Right lobe of liver (tissue), 6 donors: ENCODE data around the gene C1orf198. TPM values are rescaled to one million over a fixed set of nuclear protein-coding genes. Genes with fewer than 3 reads are reported as not detected.

Experiments
- ATAC-seq, 4 donors: fragments of 200-7000 bp; cut with Tn5 transposase; one replicate each; pipeline ENCODE4 v1.9.1; 2020; ENCODE audit warnings: mild to moderate bottlenecking in 4 of 4, moderate library complexity in 4 of 4
- DNase-seq, 3 donors: peaks; one replicate each; pipeline ENCODE4 v3.0.0-alpha.2; 2020
- H3K27ac ChIP-seq, 3 donors: fragments of 200-600 bp; one replicate each; pipeline ENCODE4 v1.8.0; 2022
- H3K27me3 ChIP-seq, 2 donors: fragments of 200-600 bp; one replicate each; pipeline ENCODE4 v1.8.0; 2022
- H3K36me3 ChIP-seq, 4 donors: fragments of 200-600 bp; sonication (generic) in 1 of 4; one replicate each; pipeline versions ENCODE4 v1.5.1 to v1.8.0; 2017 to 2022; ENCODE audit warnings: control low read depth in 1 of 4
- H3K4me1 ChIP-seq, 4 donors: fragments of 200-600 bp; sonication (generic) in 1 of 4; one replicate each; pipeline versions ENCODE4 v1.5.1 to v1.8.0; 2017 to 2022; ENCODE audit warnings: control low read depth in 1 of 4
- H3K4me3 ChIP-seq, 3 donors: fragments of 200-600 bp; one replicate each; pipeline ENCODE4 v1.8.0; 2022
- H3K9me3 ChIP-seq, 4 donors: fragments of 200-600 bp; sonication (generic) in 1 of 4; one replicate each; pipeline versions ENCODE4 v1.5.1 to v1.8.0; 2017 to 2022; ENCODE audit warnings: control low read depth in 1 of 4
- CTCF ChIP-seq, 4 donors: fragments of 200-600 bp in 3 of 4; fragments of 450-650 bp in 1 of 4; IDR thresholded peaks; one replicate each; pipeline versions ENCODE4 v1.5.1 to v1.8.0; 2016 to 2022; ENCODE audit warnings: antibody characterized with exemption in 4 of 4, mild to moderate bottlenecking in 2 of 4
- POLR2A ChIP-seq: fragments of 450-650 bp; IDR thresholded peaks from one replicate; pipeline ENCODE4 v1.6.1; 2017; ENCODE audit warnings: antibody characterized with exemption, mild to moderate bottlenecking
- WGBS: methylation state at CpG from one replicate; pipeline ENCODE4 v1.1.6; 2018; ENCODE audit warnings: low coverage, low lambda C conversion rate; ENCODE audit not compliant: insufficient coverage; ENCODE audit errors: missing lambda C conversion rate; 5-methylcytosine and 5-hydroxymethylcytosine counted together
- intact Hi-C, 2 donors: fragments of 100-400 bp; cut with DNase I; formaldehyde crosslinking; loops; one replicate each; pipeline versions ENCODE4 v1.11.2 to v1.14.1; 2022
- total RNA-seq, 6 experiments: library from RNA; depleted of rRNA in 2 of 6; stranded (reverse); fragments of >200 nt in 2 of 6; fragmentation: NEBNext Ultra II Directional in 3 of 6; extraction: Animal tissue kit (Norgen Biotek cat#: 25700) in 3 of 6; gene quantifications; one replicate each; pipeline versions ENCODE4 v1.1.0 to v1.2.4, GENCODE V29; 2016 to 2023
- donor health status: DM: no; HTN: yes; CAD: no.
- donor health status: DM: no; HTN: no; CAD: no.
- donor health status: DM: no; HTN: no; CAD: no.
- donor health status: DM: no; HTN: yes; CAD: no.
- donor health status: DM: no; HTN: yes; CAD: no.

C1orf198 gene
- total RNA-seq, 6 experiments from 2014 or later = 4.2 to 33.7 (median 17.2) TPM

DNA sequence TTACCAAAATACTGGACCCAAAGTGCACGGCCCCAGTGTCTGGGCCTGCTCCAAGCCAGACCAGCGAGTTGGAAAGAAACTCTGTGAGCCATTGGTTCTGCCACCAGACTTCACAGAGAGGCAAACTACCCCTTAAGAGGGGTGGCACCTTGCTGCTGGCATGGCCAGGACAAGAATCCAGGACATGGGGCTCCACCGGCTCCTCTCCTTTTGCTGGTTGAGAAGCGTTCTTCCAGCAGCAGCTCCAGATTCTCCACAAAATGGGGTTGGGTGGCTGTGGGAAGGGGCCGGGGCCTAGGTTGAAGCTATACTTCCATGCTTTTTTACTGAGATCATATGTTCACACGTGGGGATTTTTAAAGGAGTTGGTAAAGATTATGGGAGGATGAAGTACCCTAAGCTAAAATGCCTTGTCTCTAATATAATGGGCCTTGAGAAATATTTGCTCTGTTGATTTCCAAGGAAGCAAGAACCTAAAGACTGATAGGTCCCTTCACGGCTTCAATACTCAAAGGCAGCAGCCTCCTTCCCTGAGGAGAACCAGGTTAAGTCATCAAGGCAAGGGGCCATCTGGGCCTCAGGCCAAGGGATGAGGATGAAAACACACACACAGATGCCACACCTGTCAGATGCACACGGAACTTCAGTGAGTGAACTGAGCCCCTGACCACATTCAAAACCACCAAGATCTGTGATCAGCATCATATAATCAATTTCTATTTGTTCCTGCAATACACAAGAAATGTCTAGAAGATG, 3.1 kb downstream of the C1orf198 start:
- H3K4me3 ChIP-seq = no peak overlapping the region
- H3K9me3 ChIP-seq = no peaks in the 10 kb centered on the region
- H3K27ac ChIP-seq = no peak overlapping the region
- 86% methylated on average over 5 of the region's 8 CpGs for whole genome bisulfite sequencing
- no peaks in the 10 kb centered on the region for H3K27me3 ChIP-seq
- ATAC-seq (no peak), DNase-seq (no peak)
- intact Hi-C loops = no loop called here
- TF ChIP-seq POLR2A = no peak
- no peak for TF ChIP-seq CTCF (IDR thresholded peaks at IDR 0.05)
- H3K4me1 ChIP-seq = peaks cover 0 to 12% (median 0%) of the 10 kb centered on the region in 4 donors
- H3K36me3 ChIP-seq = no peaks in the 10 kb centered on the region

- H3K27me3 ChIP-seq = no peaks in the 10 kb centered on the region
- H3K27ac ChIP-seq = no peak overlapping the region
- no peaks in the 10 kb centered on the region for H3K36me3 ChIP-seq
- peaks cover 0 to 12% (median 0%) of the 10 kb centered on the region in 4 donors for H3K4me1 ChIP-seq
- TF ChIP-seq CTCF (IDR thresholded peaks at IDR 0.05) (no peak), POLR2A (no peak)
- intact Hi-C loops = no loop called here
- 21% methylated on average over 1 of the region's 9 CpGs for WGBS
- no peak overlapping the region for H3K4me3 ChIP-seq
- ATAC-seq = no peak
- DNase-seq = no peak
- no peaks in the 10 kb centered on the region for H3K9me3 ChIP-seq
Measured at GRCh38 chr1:230864441-230864840, 3.9 kb downstream of the C1orf198 start.

- H3K27me3 ChIP-seq = no peaks in the 10 kb centered on the region
- 82% methylated on average over 2 of the region's 6 CpGs for WGBS
- TF ChIP-seq POLR2A (no peak), CTCF (IDR thresholded peaks at IDR 0.05) (no peak)
- no peaks in the 10 kb centered on the region for H3K36me3 ChIP-seq
- H3K9me3 ChIP-seq = no peaks in the 10 kb centered on the region
- H3K27ac ChIP-seq = peak overlapping the region in 1 of 3 donors; percentile 61
- no peak for DNase-seq
- intact Hi-C loops = no loop called here
- peaks cover 0 to 7% (median 0%) of the 10 kb centered on the region in 4 donors for H3K4me1 ChIP-seq
- no peak overlapping the region for H3K4me3 ChIP-seq
- no peak for ATAC-seq
Measured at GRCh38 chr1:230863449-230863848, 4.9 kb downstream of the C1orf198 start.

GRCh38 chr1:230861970-230862595, 6.2 kb downstream of the C1orf198 start:
- WGBS = 77% methylated on average over 2 of the region's 4 CpGs
- H3K27me3 ChIP-seq = no peaks in the 10 kb centered on the region
- no peak for TF ChIP-seq CTCF (IDR thresholded peaks at IDR 0.05)
- no peak for TF ChIP-seq POLR2A
- DNase-seq = no peak
- H3K27ac ChIP-seq = peak overlapping the region in 1 of 3 donors; percentile 23
- intact Hi-C loops = no loop called here
- H3K9me3 ChIP-seq = no peaks in the 10 kb centered on the region
- no peak overlapping the region for H3K4me3 ChIP-seq
- no peak for ATAC-seq
- H3K4me1 ChIP-seq = peaks cover 0 to 2% (median 0%) of the 10 kb centered on the region in 4 donors
- H3K36me3 ChIP-seq = no peaks in the 10 kb centered on the region
